Measurements from ENCODE around the gene NUDT16L1.

NUDT16L1 gene

DNA sequence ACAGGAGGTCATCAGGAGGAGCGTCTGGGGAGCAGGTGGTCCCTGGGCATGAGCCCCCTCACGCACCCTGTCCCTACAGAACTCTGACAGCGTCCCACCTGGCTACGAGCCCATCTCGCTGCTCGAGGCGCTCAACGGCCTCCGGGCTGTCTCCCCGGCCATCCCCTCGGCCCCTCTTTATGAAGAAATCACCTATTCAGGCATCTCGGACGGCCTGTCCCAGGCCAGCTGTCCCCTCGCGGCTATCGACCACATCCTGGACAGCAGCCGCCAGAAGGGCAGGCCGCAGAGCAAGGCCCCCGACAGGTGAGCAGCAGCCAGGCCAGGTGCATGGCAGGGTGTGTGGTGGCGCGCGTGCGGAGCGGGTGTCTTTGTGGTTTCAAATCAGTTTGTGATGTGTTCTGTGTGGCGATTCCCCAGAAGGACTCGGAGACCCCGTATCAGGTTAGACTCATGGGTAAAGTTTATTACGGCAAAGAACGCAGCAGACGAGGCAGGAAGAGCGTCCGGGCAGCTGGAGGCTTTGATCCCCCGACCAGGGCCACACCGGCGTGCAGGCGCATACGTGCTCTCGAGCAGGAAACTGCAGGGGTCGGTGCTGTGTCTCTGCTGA, 11.8 kb upstream of the NUDT16L1 start:
- TF ChIP-seq, protein P1, sequence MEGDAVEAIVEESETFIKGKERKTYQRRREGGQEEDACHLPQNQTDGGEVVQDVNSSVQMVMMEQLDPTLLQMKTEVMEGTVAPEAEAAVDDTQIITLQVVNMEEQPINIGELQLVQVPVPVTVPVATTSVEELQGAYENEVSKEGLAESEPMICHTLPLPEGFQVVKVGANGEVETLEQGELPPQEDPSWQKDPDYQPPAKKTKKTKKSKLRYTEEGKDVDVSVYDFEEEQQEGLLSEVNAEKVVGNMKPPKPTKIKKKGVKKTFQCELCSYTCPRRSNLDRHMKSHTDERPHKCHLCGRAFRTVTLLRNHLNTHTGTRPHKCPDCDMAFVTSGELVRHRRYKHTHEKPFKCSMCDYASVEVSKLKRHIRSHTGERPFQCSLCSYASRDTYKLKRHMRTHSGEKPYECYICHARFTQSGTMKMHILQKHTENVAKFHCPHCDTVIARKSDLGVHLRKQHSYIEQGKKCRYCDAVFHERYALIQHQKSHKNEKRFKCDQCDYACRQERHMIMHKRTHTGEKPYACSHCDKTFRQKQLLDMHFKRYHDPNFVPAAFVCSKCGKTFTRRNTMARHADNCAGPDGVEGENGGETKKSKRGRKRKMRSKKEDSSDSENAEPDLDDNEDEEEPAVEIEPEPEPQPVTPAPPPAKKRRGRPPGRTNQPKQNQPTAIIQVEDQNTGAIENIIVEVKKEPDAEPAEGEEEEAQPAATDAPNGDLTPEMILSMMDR (IDR thresholded peaks at IDR 0.05): no peak

DNA sequence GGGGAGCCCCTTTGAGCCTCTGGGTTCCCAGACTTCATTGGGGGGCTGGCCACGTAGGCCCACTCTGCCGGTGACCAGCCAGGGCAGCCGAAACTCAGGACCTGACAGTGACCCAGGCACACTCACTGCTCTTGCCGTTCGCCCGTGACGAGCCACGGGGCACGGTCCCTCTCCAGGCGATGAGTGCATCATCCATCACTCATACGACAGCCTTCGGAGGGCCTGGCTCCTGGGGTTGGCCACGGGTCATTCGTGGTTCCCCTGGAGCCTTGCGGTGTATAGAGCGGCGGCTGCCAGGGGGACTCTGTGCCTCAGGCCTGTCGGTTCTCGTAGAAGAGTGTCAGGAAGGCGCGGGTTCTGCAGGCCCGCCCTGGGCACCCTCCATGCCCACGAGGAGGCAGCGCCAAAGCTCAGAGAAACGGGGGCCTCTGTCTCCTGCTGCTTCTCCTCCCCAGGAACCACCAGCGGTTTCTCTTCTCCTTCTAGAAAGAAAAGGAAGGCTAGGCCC, 11.2 kb upstream of the NUDT16L1 start:
- TF ChIP-seq, protein P1 (IDR thresholded peaks at IDR 0.05): no peak

DNA sequence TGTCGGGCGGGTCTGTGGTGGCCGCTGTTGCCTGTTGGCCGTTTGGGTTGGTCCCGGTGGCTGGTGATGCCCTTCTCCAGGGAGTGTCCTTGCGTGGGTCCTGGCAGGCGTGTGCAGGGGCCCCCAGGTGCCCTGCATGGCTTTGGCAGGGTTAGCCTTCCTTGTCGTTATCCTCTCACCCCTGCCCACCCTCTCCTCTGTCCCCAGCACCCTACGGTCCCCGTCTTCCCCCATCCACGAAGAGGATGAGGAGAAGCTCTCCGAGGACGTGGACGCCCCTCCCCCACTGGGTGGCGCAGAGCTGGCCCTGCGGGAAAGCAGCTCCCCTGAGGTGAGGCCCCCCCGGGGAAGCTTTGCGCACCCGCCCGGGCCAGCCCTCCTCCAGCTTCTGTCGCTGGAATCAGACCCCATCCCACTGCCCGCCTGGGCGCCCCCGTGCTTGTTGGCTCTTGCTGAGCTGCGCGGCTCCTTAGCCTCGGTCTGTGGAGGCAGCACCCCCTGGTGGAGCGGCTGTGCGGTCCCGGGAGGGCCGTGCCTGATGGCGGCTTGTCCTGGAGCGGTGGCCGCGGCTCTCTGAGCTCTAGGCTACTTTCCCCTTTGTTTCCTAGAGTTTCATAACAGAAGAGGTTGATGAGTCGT, 10.6 kb upstream of the NUDT16L1 start:
- TF ChIP-seq, protein P1 (IDR thresholded peaks at IDR 0.05): peak; percentile 48

DNA sequence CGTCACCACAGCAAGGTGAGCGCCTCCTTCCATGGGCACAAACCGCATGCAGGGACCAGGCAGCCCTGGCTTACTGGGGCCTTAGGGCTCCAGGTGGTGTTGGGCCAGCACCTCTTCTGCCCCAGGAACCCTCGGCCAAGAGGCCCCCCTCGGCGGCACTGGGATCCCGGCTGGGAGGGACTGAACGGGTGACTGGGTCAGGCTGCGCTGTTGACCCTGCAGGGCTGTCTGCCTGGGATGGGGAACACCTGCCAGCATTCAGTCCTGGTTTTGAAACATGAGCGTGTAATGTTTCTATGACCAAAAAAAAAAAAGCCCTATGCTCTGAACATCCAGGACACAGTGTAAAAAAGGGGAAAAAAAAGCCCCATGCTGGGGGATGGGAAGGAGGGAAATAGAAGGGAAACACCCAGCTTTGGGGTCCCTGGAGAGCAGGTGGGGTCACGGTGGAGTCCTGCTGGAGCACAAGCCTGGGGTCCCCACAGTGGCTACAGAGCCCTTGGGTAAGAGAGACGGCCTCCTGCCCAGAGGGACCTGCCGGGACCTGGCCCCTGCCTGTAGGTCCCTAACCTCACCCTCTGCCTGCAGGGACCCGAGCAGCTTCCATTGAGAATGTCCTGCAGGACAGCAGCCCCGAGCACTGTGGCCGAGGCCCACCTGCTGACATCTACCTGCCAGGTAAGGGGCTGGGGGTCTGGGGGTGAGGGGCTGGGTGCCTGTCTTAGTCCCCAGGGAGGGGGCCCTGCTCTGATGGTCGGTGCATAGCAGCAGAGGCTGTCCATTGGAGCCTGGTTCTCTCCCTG, 9.9 kb upstream of the NUDT16L1 start:
- TF ChIP-seq, protein P1 (IDR thresholded peaks at IDR 0.05): no peak

DNA sequence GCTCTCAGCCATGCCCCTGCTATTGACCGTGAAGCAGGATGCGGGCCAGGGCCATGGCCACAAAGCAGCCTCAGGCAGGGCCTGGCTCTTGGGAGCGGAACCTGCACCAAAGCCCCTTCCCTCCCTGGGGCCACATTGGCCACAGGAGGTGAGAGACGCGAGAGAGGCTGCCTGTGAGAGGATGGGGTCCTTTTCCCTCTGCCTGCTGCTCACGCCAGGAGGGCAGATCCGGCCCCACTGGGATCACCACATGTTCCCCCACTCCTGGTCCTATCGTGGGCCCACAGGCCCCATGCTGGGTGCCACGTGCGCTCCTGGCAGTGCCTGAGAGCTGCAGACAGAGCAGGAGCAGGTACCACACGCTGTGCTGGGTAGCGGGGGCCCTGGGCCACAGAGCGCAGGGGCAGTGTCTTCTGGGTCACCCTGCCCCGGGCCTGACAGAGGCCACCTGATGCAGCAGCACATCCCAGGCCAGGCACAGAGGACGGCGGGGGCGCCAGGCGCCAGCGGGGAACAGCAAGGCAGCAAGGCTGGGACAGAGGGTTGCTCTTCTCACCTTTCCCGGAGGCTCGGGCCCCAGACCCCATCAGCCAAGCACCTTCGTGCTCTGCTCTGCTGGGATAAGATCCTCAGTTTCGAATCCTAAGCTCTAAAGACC, 9.2 kb upstream of the NUDT16L1 start:
- TF ChIP-seq, protein P1 (IDR thresholded peaks at IDR 0.05): no peak

DNA sequence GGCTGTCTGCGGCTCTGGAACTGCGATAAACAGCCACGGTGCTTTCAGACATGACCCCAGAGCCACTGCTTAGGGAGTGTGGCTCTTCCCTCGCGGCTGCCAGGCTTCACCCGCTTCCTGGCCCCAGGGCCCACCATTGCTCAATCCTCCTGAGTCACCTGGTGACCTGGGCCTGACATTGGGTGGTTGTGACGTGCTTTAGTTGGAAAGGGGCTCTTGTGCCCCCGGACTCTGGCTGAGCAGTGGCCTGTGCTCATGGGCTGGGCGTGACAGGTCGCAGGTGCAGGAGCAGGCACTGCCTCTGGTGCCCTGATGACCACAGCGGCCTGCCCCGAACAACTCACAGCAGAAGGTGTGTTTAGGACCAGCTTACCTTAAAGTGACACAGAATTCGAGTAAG, 8.6 kb upstream of the NUDT16L1 start:
- TF ChIP-seq, protein P1 (IDR thresholded peaks at IDR 0.05): no peak

DNA sequence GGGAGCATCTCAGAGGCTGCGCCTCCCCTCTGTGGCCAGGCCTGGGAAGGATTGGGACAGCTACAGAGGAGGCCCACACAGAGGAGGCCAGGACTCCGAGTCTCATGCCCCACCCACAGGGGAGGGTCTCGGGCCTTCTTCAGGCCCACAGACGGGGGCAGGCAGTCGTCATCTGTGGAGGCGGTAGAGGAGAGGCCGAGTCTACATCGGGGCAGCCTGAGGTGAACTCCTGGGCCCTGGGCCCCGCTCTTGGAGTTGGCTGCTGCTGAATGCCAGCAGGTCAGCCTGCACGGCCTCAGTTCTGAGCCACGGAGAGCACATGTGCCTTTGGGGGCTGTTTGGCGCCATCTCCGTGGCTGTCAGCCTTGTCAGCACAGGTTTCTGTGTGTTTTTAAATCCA, 8.1 kb upstream of the NUDT16L1 start:
- TF ChIP-seq, protein P1 (IDR thresholded peaks at IDR 0.05): no peak

Measured in LNCAP (cell line).